VCaP (cell line): ENCODE measurements around the gene P2RX6.
A peak's percentile ranks its signal among the peaks of the same experiment; 100 is the strongest.
"Not testable (repeated sequence)": the region's sequence is repeated elsewhere in the genome, so short reads cannot be mapped to it uniquely, and the experiment has no call there.

Source experiments
- H3K27ac ChIP-seq: fragments of 450-650 bp; 2 replicates; pipeline ENCODE4 v1.5.1; 2017
- TF ChIP-seq, protein P1 (sequence below): fragments of 450-650 bp; conservative IDR thresholded peaks from 2 replicates; pipeline ENCODE4 v1.5.1; 2017; ENCODE audit warnings: mild to moderate bottlenecking, moderate library complexity

Gene P2RX6

DNA sequence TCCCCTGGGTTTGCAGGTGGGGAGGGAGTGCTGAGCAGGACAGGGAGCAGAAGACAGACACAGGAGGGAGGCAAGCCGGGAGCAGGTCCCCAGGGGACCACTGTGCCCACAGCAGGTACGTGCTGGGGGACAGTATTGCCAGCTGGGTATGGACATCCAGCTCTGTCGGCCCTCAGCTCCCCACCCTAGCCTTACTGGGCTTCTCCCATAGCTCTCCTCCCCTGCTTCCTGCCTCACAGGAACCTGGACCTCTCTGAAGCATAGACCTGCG is 40.5 kb downstream of the P2RX6 start:
- no peak overlapping the region for H3K27ac ChIP-seq
- TF ChIP-seq, protein P1, sequence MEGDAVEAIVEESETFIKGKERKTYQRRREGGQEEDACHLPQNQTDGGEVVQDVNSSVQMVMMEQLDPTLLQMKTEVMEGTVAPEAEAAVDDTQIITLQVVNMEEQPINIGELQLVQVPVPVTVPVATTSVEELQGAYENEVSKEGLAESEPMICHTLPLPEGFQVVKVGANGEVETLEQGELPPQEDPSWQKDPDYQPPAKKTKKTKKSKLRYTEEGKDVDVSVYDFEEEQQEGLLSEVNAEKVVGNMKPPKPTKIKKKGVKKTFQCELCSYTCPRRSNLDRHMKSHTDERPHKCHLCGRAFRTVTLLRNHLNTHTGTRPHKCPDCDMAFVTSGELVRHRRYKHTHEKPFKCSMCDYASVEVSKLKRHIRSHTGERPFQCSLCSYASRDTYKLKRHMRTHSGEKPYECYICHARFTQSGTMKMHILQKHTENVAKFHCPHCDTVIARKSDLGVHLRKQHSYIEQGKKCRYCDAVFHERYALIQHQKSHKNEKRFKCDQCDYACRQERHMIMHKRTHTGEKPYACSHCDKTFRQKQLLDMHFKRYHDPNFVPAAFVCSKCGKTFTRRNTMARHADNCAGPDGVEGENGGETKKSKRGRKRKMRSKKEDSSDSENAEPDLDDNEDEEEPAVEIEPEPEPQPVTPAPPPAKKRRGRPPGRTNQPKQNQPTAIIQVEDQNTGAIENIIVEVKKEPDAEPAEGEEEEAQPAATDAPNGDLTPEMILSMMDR = no peak

DNA sequence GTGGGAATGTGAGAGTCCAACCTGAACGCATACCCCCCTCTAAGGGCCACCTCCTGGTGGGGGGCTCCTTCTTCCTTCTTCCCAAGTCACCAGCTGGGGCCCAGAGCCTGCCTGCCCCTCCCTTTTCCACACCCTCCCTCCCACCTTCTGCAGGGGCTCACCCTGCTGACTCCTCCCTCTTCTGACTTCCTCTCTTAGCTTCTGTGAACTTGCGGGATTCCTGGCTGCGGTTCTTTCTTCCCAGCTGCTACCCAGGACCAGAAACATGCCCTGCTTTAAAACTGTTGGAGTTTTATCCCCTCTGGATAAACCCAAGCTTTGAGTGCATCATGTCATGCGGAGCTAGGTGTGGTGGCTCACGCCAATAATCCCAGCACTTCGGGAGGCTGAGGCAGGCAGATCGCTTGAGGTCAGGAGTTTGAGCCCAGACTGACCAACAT is 40.9 kb downstream of the P2RX6 start:
- TF ChIP-seq, protein P1 = no peak
- no peak overlapping the region for H3K27ac ChIP-seq

DNA sequence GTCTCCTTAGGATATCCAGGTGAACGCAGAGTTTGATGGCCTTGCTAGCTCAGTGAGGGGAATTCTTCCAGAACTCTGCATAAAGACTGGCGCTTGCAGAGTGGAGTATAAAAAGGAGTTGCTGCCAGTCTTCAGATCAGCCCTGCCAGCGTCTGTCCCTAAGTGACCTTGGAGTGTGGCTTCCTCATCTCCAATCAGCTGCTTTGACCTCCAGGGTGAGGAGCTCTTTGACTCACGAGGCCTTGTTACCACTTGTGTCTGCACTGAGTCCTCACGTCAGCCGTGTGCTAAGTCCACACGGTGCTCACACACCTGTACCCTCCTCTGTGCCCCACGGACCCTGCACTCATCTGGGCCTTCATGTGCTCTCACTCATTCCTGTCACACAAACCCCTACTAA is 45.4 kb downstream of the P2RX6 start:
- H3K27ac ChIP-seq = not testable (repeated sequence)

DNA sequence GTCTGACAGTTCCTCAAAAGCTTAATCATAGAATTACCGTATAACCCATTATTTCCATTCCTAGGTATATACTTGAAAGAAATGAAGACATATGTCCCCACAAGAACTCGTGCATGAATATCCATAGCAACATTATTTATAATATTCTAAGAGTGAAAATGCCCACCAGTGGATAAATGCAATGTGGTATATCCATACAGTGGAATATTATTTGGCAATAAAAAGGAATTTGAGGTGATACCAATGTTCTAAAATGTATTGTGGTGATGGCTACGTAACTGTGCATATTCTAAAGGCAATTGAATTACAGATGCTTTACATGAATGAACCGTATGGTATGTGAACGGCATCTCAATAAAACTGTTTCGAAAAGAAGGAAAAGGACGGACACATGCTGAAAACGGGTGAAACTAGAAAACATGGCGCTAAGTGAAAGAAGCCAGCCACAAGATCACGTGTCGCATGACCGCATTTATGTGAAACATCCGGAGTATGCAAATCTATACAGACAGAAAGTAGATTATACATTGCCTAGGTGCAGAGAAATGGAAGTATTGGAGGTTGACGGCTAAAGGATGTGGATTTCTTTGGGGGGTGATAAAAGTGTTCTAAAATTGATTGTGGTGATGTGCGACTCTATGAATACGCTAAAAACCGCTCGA is 46.8 kb downstream of the P2RX6 start:
- not testable (repeated sequence) for H3K27ac ChIP-seq

DNA sequence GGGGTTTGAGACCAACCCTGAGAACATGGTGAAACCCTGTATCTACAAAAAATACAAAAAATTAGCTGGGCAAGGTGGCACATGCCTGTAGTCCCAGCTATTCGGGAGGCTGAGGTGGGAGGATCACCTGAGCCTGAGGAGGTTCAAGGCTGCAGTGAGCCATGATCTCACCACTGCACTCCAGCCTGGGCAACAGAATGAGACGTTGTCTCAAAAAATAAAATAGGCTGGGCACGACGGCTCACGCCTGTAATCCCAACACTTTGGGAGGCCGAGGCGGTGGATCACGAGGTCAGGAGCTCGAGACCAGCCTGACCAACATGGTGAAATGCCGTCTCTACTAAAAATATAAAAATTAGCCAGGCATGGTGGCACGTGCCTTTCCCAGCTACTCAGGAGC is 49.5 kb downstream of the P2RX6 start:
- not testable (repeated sequence) for H3K27ac ChIP-seq

DNA sequence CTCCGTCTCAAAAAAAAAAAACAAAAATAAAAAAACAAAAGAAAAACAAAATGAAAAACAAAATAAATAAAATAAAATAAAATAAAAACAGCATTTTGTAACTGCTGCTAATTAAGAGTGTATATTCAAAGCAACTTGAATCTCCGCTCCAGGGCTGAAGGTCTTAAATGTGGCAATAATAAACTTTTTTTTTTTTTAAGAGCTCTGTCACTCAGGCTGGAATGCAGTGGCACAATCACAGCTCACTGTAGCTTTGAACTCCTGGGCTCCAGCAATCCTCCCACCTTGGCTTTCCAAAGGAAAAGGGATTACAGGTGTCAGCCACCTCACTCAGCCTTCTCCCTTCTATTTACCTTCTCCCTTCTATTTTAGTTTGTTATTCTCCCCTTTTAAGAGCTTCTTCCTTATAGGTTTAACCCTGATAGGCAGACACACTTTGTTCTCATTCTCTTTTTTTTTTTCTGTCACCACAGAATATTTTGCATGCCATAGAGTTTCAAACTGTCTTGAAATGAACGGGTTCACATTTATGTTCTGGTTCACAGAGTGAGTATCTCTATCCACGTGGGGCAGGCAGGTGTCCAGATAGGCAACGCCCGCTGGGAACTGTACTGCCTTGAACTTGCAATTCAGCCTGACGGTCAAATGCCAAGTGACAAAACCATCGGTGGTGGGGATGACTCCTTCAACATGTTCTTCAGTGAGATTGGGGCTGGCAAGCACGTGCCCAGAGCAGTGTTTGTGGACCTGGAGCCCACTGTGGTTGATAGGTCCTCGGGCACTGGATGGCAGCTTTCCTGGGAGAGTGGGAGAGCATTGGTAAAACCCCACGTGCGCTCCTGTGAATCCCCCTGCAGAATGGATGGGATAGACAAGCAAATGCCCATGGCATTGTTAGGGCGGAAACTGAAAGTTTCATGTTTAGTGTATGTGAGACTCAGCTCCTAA is 50.2 kb downstream of the P2RX6 start:
- TF ChIP-seq, protein P1 = no peak
- no peak overlapping the region for H3K27ac ChIP-seq

DNA sequence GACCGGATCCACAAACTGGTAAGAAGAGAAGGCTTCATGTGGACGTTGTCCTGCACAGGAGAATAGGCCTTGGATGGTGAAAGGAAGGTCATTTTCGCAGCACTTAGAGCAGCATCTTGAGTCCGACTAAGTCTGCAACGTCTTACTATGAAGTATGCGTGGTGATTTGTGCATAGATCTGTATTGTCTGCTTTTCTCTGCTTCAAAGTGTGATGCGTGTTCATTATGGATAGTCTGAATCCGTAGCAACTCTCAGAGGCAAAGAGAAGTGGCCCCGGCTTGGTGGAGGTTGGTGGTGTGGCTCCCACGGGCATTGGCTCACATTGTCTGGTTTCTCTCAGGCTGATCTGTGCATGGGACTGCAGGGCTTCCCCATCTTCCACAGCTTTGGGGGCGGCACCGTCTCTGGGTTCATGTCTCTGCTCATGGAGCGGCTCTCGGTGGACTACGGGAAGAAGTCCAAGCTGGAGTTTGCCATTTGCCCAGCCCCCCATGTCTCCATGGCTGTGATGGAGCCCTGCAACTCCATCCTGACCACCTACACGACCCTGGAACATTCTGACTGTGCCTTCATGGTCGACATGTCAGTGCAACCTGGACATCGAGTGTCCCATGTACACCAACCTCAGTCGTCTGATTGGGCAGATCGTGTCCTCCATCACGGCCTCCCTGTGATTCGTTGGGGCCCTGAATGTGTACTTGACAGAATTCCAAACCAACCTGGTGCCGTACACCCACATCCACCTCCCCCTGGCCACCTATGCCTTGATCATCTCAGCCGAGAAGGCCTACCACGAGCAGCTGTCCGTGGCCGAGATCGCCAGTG is 52.3 kb downstream of the P2RX6 start:
- H3K27ac ChIP-seq = no peak overlapping the region
- TF ChIP-seq, protein P1 = no peak

DNA sequence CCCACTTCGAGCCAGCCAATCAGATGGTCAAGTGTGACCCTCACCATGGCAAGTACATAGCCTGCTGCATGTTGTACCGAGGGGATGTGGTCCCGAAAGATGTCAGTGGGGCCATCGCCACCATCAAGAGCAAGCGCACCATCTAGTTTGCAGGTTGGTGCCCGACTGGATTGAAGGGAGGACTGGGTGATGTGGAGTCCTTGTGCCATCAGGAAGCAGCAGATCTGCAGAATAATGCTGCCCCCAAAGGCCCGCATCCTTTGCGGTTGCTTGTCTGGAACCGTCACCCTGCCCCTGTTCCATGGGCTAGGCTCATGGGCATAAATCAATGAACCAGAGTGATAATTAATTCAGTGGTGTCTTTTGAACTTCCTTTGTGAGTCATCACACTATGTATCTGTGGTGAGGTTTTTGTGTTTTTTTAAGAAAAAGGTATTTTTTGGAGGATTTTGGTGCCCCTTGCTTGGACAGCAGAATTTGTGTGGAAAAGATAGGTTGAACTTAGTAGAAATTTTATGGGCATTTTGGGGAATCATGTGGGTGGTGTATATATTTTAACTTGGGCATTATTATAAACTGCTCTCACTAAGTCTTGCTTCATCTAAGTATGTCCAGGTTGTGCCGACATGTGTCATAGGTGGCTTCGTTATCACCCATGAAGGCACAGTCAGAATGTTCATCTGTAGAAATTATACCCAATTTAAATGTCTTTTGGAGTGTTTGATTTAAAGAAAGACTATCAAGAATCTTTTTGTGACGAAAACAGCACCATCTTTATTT is 53.1 kb downstream of the P2RX6 start:
- TF ChIP-seq, protein P1 = no peak

More for the DNA sequence above, 53.1 kb downstream of the P2RX6 start:
- peak overlapping the region; percentile 67; the same call in 1 of the 2 replicates for H3K27ac ChIP-seq
